Keratinocyte (primary cell): ENCODE results near the gene FRAT2.

ENCODE experiments used
- EZH2 ChIP-seq: IDR thresholded peaks from one replicate; pipeline ENCODE4 v1.6.1; 2012; ENCODE audit warnings: inconsistent platforms, mild to moderate bottlenecking, low read length, moderate library complexity
- TF ChIP-seq, protein P1 (sequence below), 3 experiments: IDR thresholded peaks in 1 of 3; conservative IDR thresholded peaks in 1 of 3; optimal IDR thresholded peaks in 1 of 3; 2 replicates in 2 of 3; 3 replicates in 1 of 3; pipeline versions ENCODE3 to v1.5.1; 2011; ENCODE audit warnings: low read length in 3 of 3, mild to moderate bottlenecking in 3 of 3, moderate library complexity in 2 of 3, control low read depth in 1 of 3, inconsistent platforms in 1 of 3; ENCODE audit not compliant: insufficient read depth in 2 of 3; ENCODE audit errors: extremely low read depth in 1 of 3

DNA sequence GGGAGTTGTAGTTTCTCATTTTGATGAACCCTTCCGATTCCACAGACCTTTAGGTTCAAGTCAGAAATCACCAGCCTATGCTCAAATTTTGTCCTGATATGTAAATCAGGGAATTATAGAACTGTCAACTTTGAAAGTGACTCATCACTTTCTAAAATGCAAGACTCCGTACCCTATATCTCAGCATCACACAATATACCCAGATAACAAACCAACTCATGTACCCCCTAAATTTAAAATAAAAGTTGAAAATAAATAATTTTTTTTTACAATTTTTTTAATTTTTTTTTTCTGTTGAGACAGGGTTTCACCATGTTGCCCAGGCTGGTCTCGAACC, 41.7 kb downstream of the FRAT2 start:
- TF ChIP-seq, protein P1, sequence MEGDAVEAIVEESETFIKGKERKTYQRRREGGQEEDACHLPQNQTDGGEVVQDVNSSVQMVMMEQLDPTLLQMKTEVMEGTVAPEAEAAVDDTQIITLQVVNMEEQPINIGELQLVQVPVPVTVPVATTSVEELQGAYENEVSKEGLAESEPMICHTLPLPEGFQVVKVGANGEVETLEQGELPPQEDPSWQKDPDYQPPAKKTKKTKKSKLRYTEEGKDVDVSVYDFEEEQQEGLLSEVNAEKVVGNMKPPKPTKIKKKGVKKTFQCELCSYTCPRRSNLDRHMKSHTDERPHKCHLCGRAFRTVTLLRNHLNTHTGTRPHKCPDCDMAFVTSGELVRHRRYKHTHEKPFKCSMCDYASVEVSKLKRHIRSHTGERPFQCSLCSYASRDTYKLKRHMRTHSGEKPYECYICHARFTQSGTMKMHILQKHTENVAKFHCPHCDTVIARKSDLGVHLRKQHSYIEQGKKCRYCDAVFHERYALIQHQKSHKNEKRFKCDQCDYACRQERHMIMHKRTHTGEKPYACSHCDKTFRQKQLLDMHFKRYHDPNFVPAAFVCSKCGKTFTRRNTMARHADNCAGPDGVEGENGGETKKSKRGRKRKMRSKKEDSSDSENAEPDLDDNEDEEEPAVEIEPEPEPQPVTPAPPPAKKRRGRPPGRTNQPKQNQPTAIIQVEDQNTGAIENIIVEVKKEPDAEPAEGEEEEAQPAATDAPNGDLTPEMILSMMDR (optimal IDR thresholded peaks at IDR 0.05 in 1 of 3, IDR thresholded peaks at IDR 0.05 in 1 of 3, conservative IDR thresholded peaks at IDR 0.05 in 1 of 3; ENCODE audit: extremely low read depth in 1 of 3, insufficient read depth in 2 of 3, low read length in 3 of 3), result no peak
- no peak for TF ChIP-seq EZH2
